Osteoblast (primary cell): ENCODE results near the gene SPINK1. TPM values are rescaled to one million over a fixed set of nuclear protein-coding genes. Genes with fewer than 3 reads are reported as not detected.

Experiments used
- DNase-seq: peaks from one replicate; pipeline ENCODE4 v3.0.0; 2011; ENCODE audit warnings: low spot score, mixed read lengths; ENCODE audit not compliant: insufficient read length; ENCODE audit errors: missing footprints
- H2AFZ ChIP-seq: 2 replicates; pipeline ENCODE4 v1.6.0; 2011; ENCODE audit warnings: mild to moderate bottlenecking, low read length
- H3K27ac ChIP-seq: 2 replicates; pipeline ENCODE4 v1.5.1; 2011; ENCODE audit warnings: mild to moderate bottlenecking, low read depth, low read length, moderate library complexity
- H3K27me3 ChIP-seq: 2 replicates; pipeline ENCODE4 v1.6.0; 2012; ENCODE audit warnings: mild to moderate bottlenecking, control low read depth, inconsistent platforms, low read length, moderate library complexity; ENCODE audit not compliant: insufficient read depth
- H3K36me3 ChIP-seq: 2 replicates; pipeline ENCODE4 v1.5.1; 2011; ENCODE audit warnings: mild to moderate bottlenecking, low read length, control low read depth, moderate library complexity; ENCODE audit not compliant: insufficient read depth
- H3K4me1 ChIP-seq: 2 replicates; pipeline ENCODE4 v1.5.1; 2011; ENCODE audit warnings: mild to moderate bottlenecking, low read length, control low read depth, moderate library complexity; ENCODE audit not compliant: insufficient read depth
- H3K4me2 ChIP-seq: 2 replicates; pipeline ENCODE4 v1.6.0; 2011; ENCODE audit warnings: mild to moderate bottlenecking, low read length; ENCODE audit not compliant: insufficient read depth
- H3K4me3 ChIP-seq: fragments of 200-600 bp; sonication (generic); 3 replicates; pipeline ENCODE4 v1.5.1; 2012; ENCODE audit warnings: mild to moderate bottlenecking, low read length, inconsistent platforms; ENCODE audit not compliant: insufficient read depth
- H3K79me2 ChIP-seq: 2 replicates; pipeline ENCODE4 v1.6.0; 2012; ENCODE audit warnings: mild to moderate bottlenecking, low read length, control low read depth, inconsistent platforms; ENCODE audit not compliant: insufficient read depth
- H3K9me3 ChIP-seq: 2 replicates; pipeline ENCODE4 v1.5.1; 2011; ENCODE audit warnings: low read depth, low read length, control low read depth
- H4K20me1 ChIP-seq: 2 replicates; pipeline ENCODE4 v1.6.0; 2012; ENCODE audit warnings: mild to moderate bottlenecking, low read length, control low read depth; ENCODE audit not compliant: insufficient read depth
- total RNA-seq: library from RNA; depleted of rRNA; stranded (reverse); fragments of >200 nt; gene quantifications from 2 replicates; pipeline ENCODE4 v1.2.3, GENCODE V29; 2012
- TF ChIP-seq, protein P1 (sequence below): IDR thresholded peaks from 2 replicates; pipeline ENCODE4 v1.5.1; 2011; ENCODE audit warnings: mild to moderate bottlenecking, low read depth, low read length, moderate library complexity; ENCODE audit errors: extremely low read depth

The SPINK1 gene
- total RNA-seq, 1 donor, result not detected

DNA sequence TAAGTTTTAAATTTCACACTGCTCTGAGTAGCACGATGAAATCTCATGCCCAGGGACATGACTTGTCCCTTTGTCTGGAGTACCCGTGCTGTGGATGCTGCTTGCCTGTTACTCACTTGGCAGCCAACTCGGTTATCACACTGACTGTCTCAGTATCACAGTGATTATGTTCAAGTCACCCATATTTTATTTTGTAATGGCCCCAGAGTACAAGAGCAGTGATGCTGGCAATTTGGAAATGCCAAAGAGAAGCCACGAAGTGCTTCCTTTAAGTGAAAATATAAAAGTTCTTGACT is 24.3 kb upstream of the SPINK1 start:
- TF ChIP-seq, protein P1, sequence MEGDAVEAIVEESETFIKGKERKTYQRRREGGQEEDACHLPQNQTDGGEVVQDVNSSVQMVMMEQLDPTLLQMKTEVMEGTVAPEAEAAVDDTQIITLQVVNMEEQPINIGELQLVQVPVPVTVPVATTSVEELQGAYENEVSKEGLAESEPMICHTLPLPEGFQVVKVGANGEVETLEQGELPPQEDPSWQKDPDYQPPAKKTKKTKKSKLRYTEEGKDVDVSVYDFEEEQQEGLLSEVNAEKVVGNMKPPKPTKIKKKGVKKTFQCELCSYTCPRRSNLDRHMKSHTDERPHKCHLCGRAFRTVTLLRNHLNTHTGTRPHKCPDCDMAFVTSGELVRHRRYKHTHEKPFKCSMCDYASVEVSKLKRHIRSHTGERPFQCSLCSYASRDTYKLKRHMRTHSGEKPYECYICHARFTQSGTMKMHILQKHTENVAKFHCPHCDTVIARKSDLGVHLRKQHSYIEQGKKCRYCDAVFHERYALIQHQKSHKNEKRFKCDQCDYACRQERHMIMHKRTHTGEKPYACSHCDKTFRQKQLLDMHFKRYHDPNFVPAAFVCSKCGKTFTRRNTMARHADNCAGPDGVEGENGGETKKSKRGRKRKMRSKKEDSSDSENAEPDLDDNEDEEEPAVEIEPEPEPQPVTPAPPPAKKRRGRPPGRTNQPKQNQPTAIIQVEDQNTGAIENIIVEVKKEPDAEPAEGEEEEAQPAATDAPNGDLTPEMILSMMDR, result no peak
- H2AFZ ChIP-seq, result no peak overlapping the region
- no peaks in the 10 kb centered on the region for H3K36me3 ChIP-seq
- H3K4me2 ChIP-seq, result no peak overlapping the region
- no peaks in the 10 kb centered on the region for H3K4me1 ChIP-seq
- H3K27ac ChIP-seq, result no peak overlapping the region
- DNase-seq, result no peak
- H3K4me3 ChIP-seq, result no peak overlapping the region
- H3K79me2 ChIP-seq, result no peaks in the 10 kb centered on the region
- H3K27me3 ChIP-seq, result no peaks in the 10 kb centered on the region
- no peaks in the 10 kb centered on the region for H3K9me3 ChIP-seq
- H4K20me1 ChIP-seq, result no peaks in the 10 kb centered on the region

DNA sequence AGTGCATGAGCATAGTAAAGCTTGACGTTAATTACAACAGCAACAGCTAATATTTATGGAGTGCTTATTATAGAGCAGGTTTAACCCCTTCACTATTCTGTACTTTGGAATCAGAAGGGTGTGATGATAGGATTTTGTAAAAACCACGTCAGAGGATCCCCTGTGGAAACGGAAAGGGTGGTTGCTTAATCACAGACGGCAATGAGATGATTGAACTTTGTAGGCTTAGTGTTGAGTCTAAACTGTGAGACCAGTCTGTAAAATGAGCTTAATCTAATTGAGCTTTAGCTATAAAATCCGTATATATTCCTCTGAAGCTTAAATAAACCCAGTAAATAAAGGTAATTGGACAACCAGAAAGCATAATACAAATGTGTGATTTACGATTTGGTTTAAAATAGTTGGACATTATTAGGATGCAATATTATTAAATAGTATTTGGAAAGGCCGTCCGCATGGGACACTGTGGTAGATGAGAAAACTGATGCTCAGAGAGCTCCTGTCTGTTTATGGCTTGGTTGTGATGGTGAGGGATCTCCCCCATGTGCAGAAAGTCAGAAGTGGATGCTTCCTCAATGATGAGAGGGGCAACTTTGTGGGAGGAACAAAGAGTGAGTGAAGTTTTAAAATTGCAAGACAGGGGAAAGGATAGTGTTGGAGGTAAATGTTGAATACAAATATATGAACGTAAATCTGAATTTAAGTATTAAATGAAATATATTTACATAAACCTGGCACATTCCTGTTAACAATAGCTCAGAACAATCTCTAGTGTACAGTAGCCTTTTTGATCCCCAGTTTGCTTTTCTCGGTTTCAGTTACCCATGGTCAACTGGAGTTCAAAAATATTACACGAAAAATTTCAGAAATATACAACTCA is 23.7 kb upstream of the SPINK1 start:
- Histone ChIP-seq H3K9me3 (no peaks in the 10 kb centered on the region), H3K79me2 (no peaks in the 10 kb centered on the region), H2AFZ (no peak overlapping the region), H3K4me3 (no peak overlapping the region), H4K20me1 (no peaks in the 10 kb centered on the region), H3K27ac (no peak overlapping the region), H3K27me3 (no peaks in the 10 kb centered on the region), H3K36me3 (no peaks in the 10 kb centered on the region), H3K4me2 (no peak overlapping the region), H3K4me1 (no peaks in the 10 kb centered on the region)
- TF ChIP-seq, protein P1, result no peak
- no peak for DNase-seq

DNA sequence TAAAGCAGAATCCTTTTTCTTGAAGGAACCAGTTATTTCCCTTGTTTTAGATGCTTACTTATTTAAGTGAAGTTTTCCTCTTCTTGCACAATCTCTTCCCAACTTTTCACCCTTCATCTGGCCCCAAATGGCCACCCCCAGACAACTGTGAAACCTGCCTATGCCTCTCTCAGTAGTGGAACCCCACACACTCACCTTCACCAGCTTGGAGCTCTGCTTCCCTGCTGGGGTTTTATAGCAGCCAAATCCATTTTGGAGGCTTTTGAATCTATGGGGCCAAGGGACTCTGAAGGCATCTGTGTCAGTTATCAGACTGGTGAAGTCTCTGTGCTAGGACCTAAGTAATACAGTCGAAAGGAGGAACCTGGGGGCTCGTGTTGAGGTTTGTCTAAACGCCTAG is 22.9 kb upstream of the SPINK1 start:
- H3K4me1 ChIP-seq, result no peaks in the 10 kb centered on the region
- DNase-seq, result no peak
- H3K27me3 ChIP-seq, result no peaks in the 10 kb centered on the region
- no peak overlapping the region for H2AFZ ChIP-seq
- H3K4me3 ChIP-seq, result no peak overlapping the region
- no peaks in the 10 kb centered on the region for H3K36me3 ChIP-seq
- H3K4me2 ChIP-seq, result no peak overlapping the region
- H3K9me3 ChIP-seq, result no peaks in the 10 kb centered on the region
- no peak overlapping the region for H3K27ac ChIP-seq
- no peaks in the 10 kb centered on the region for H3K79me2 ChIP-seq
- TF ChIP-seq, protein P1, result no peak
- no peaks in the 10 kb centered on the region for H4K20me1 ChIP-seq

DNA sequence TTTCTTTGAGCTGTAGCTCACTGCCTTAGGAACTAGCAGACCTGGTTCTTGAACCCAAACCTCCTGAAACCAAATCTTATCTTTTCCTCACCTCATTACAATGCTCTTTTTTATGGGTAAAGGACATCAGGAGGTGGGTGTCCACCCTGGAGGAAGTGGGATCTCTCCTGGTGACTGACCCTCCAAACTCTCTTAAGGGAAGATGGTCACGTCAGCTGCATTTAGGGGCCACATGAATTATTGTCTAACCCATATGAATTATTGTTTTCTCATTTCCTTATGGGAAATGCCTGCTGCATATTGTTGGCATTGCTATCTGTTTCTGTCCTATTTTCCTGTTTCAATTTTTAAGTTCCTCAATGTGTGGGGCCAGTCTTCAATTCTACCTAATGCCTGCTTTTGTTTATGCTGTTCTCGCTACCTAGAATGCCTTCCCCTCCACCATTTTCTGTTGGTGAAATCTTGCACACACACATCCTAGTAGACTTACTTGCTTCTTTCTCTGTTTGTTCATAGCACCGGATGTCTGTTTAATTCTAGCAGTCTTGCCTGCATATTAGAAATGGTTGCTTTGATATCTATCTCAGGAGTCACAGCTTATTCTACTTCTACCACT is 22.0 kb upstream of the SPINK1 start:
- no peak overlapping the region for H3K4me3 ChIP-seq
- no peaks in the 10 kb centered on the region for H4K20me1 ChIP-seq
- DNase-seq, result no peak
- no peaks in the 10 kb centered on the region for H3K9me3 ChIP-seq
- TF ChIP-seq, protein P1, result no peak
- no peak overlapping the region for H3K27ac ChIP-seq
- H3K4me1 ChIP-seq, result no peaks in the 10 kb centered on the region
- no peaks in the 10 kb centered on the region for H3K79me2 ChIP-seq
- no peak overlapping the region for H3K4me2 ChIP-seq
- no peaks in the 10 kb centered on the region for H3K36me3 ChIP-seq
- H2AFZ ChIP-seq, result no peak overlapping the region
- no peaks in the 10 kb centered on the region for H3K27me3 ChIP-seq
